Suprapubic skin (tissue), 4 donors: Measurements from ENCODE around the gene ARRDC5.

Experiments used
- CTCF ChIP-seq, 2 donors: fragments of 200-600 bp in 1 of 2; fragments of 450-650 bp in 1 of 2; sonication (generic) in 1 of 2; IDR thresholded peaks; one replicate each; pipeline ENCODE4 v1.5.1; 2016 to 2019; ENCODE audit warnings: antibody characterized with exemption in 2 of 2, mild to moderate bottlenecking in 1 of 2, moderate library complexity in 1 of 2
- POLR2A ChIP-seq, 2 donors: fragments of 450-650 bp; IDR thresholded peaks; one replicate each; pipeline ENCODE4 v1.6.1; 2017; ENCODE audit warnings: antibody characterized with exemption in 2 of 2, mild to moderate bottlenecking in 2 of 2, moderate library complexity in 2 of 2
- POLR2AphosphoS5 ChIP-seq, 3 donors: sonication (generic); formaldehyde crosslinking; IDR thresholded peaks; one replicate each; pipeline ENCODE4 v1.6.1; 2017; ENCODE audit warnings: antibody characterized with exemption in 3 of 3

GRCh38 chr19:4866595-4867424, 35.9 kb downstream of the ARRDC5 start:
- TF ChIP-seq CTCF (IDR thresholded peaks at IDR 0.05) (no peak), POLR2AphosphoS5 (IDR thresholded peaks at IDR 0.05) (no peak), POLR2A (IDR thresholded peaks at IDR 0.05) (no peak)
